OCI-LY3 (cell line): Measurements from ENCODE around the gene AP2M1.

Source experiments
- H2AFZ ChIP-seq: fragments of 200-600, 300-600 bp; shearing (Covaris generic); 2 replicates; pipeline ENCODE4 v1.6.0; 2014; ENCODE audit warnings: antibody characterized with exemption, low read depth, low read length
- H3K27ac ChIP-seq: fragments of 200-600, 300-600 bp; sonication (generic); 2 replicates; pipeline ENCODE4 v1.5.1; 2014; ENCODE audit warnings: mild to moderate bottlenecking, low read length, moderate library complexity, mixed read lengths
- H3K27me3 ChIP-seq: fragments of 200-600, 300-600 bp; sonication (generic); 2 replicates; pipeline ENCODE4 v1.6.1; 2014; ENCODE audit warnings: low read depth, low read length, mixed read lengths
- H3K36me3 ChIP-seq: fragments of 200-600, 300-600 bp; sonication (generic); replicated peaks from 2 replicates; pipeline ENCODE3; 2014; ENCODE audit warnings: low read depth, low read length, mixed read lengths
- H3K4me1 ChIP-seq: fragments of 300-600, 200-600 bp; sonication (generic); 2 replicates; pipeline ENCODE4 v1.6.1; 2014; ENCODE audit warnings: low read length, mixed read lengths
- H3K4me2 ChIP-seq: fragments of 200-600, 300-600 bp; sonication (generic); 2 replicates; pipeline ENCODE4 v1.6.1; 2014; ENCODE audit warnings: low read length, mixed read lengths
- H3K4me3 ChIP-seq: fragments of 300-600, 200-600 bp; sonication (generic); 2 replicates; pipeline ENCODE4 v1.5.1; 2014; ENCODE audit warnings: antibody characterized with exemption, mild to moderate bottlenecking, low read length, moderate library complexity
- H3K79me2 ChIP-seq: fragments of 300-600, 200-600 bp; shearing (Covaris generic); 2 replicates; pipeline ENCODE4 v1.6.1; 2014; ENCODE audit warnings: mild to moderate bottlenecking, low read length, mixed read lengths
- H3K9ac ChIP-seq: fragments of 300-600, 200-600 bp; shearing (Covaris generic); 2 replicates; pipeline ENCODE4 v1.6.0; 2014; ENCODE audit warnings: mild to moderate bottlenecking, low read length, moderate library complexity
- H3K9me3 ChIP-seq: fragments of 200-600, 300-600 bp; shearing (Covaris generic); 2 replicates; pipeline ENCODE4 v1.6.1; 2014; ENCODE audit warnings: low read length, mixed read lengths; ENCODE audit not compliant: insufficient read depth
- H4K20me1 ChIP-seq: fragments of 200-600, 300-600 bp; sonication (generic); 2 replicates; pipeline ENCODE4 v1.6.1; 2016; ENCODE audit warnings: low read length, mixed read lengths; ENCODE audit not compliant: insufficient read depth
- CTCF ChIP-seq: fragments of 200-600, 300-600 bp; sonication (generic); IDR thresholded peaks from 2 replicates; pipeline ENCODE4 v1.5.1; 2014; ENCODE audit warnings: antibody characterized with exemption, low read length, low read depth
- EZH2phosphoT487 ChIP-seq: fragments of 200-600 bp; shearing (Covaris generic); IDR thresholded peaks from 2 replicates; pipeline ENCODE4 v1.6.1; 2018; ENCODE audit warnings: antibody characterized with exemption, mixed run types, low read depth

Gene AP2M1

DNA sequence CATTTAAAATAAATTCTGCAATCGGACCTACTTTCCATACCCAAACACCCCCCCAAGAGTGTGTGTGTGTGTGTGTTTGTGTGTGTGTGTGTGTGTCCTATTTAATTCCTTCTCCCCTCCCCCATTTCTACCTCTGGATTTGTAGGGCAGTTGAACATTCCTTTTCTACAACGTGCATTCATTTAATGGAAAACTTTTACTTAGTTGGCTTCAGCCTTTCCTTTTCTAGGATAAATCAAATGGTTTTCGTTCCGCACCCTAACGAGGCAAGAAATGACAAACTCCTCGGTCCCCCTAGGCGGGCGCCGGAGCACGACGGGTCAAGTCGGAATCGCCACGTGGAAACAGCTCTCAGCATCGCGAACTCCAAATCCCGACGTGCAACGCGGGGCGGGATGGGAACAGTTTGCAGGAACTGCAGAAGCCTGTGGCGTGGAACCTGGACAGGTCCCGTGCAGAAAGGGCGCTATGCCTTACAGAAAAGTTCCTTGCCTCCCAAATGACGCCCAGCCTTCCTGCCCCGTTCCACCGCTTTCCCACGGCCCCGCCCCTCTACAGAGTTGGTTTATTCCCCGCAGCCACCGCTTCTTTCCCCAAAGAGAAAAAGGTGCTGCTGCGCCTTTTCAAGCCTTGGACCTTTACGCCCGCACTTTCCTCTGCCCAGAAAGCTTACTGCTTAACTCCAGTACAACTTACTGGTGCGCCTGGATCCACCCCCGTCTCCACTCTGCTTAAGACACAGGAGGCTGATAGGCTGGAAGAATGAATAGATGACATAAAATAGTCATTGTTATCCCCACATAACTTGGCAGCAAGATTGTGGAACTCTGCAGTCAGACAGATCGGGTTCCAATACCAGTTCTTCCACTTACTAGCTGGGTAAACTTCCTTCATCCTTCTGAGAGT is 40.6 kb upstream of the AP2M1 start:
- Histone ChIP-seq H3K4me2 (peak overlapping the region; percentile 95), H3K4me3 (peak overlapping the region; percentile 94), H3K9ac (peak overlapping the region; percentile 90), H3K9me3 (no peaks in the 10 kb centered on the region), H3K4me1 (peaks cover 16% of the 10 kb centered on the region), H3K27me3 (no peaks in the 10 kb centered on the region), H4K20me1 (no peaks in the 10 kb centered on the region), H3K27ac (peak overlapping the region; percentile 44; the same call in 1 of the 2 replicates), H2AFZ (peak overlapping the region; percentile 85), H3K79me2 (peaks cover 52% of the 10 kb centered on the region), H3K36me3 (peaks cover 8% of the 10 kb centered on the region)
- TF ChIP-seq EZH2phosphoT487 (no peak), CTCF (no peak)

GRCh38 chr3:184134746-184135148 is 39.9 kb upstream of the AP2M1 start:
- Histone ChIP-seq H4K20me1 (no peaks in the 10 kb centered on the region), H3K27ac (peak overlapping the region; percentile 44), H3K4me3 (peak overlapping the region; percentile 94), H3K4me1 (peaks cover 16% of the 10 kb centered on the region), H3K79me2 (peaks cover 52% of the 10 kb centered on the region), H2AFZ (peak overlapping the region; percentile 85), H3K9ac (peak overlapping the region; percentile 90), H3K9me3 (no peaks in the 10 kb centered on the region), H3K27me3 (no peaks in the 10 kb centered on the region), H3K36me3 (peaks cover 8% of the 10 kb centered on the region), H3K4me2 (peak overlapping the region; percentile 95)
- TF ChIP-seq EZH2phosphoT487: no peak
- no peak for TF ChIP-seq CTCF

GRCh38 chr3:184135149-184135910 is 39.3 kb upstream of the AP2M1 start, which contains the start of gene EIF2B5:
TSS of gene EIF2B5 (plus strand) at chr3:184135358. CDS start at chr3:184135386, 28 bp downstream.
- Histone ChIP-seq H3K79me2 (peaks cover 57% of the 10 kb centered on the region), H4K20me1 (no peaks in the 10 kb centered on the region), H3K9ac (peak within 1 kb of the TSS; percentile 90), H3K4me2 (peak within 1 kb of the TSS; percentile 95), H3K9me3 (no peaks in the 10 kb centered on the region), H3K4me1 (peaks cover 16% of the 10 kb centered on the region), H3K4me3 (peak within 1 kb of the TSS; percentile 94), H3K27me3 (no peaks in the 10 kb centered on the region), H3K27ac (peak within 1 kb of the TSS; percentile 55), H2AFZ (peak within 1 kb of the TSS; percentile 85), H3K36me3 (peaks cover 13% of the 10 kb centered on the region)
- TF ChIP-seq CTCF: peak; percentile 42; the same call in 1 of the 2 replicates
- TF ChIP-seq EZH2phosphoT487: no peak

DNA sequence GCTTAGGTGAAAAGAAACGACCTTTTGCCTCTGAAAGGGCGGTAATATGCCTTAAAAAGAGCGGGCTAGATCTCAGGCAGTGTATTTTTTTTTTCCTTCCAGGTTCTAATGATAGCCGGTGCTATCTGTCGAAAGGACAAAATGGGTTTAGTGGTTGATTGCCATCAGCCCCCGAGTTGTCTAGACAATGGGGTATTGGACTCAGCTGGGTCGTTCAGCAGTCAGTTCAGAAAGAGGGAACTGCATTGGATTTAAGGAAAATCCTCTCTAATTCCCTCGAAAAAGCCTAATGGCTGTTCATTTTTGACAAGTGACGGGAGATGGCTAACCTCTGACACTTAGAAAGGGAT is 38.8 kb upstream of the AP2M1 start:
- TF ChIP-seq EZH2phosphoT487 (no peak), CTCF (no peak)
- Histone ChIP-seq H3K9ac (peak overlapping the region; percentile 90), H3K9me3 (no peaks in the 10 kb centered on the region), H3K4me1 (peaks cover 16% of the 10 kb centered on the region), H4K20me1 (no peaks in the 10 kb centered on the region), H3K4me3 (peak overlapping the region; percentile 94), H3K27ac (peak overlapping the region; percentile 55), H3K79me2 (peaks cover 60% of the 10 kb centered on the region), H3K36me3 (peaks cover 18% of the 10 kb centered on the region), H3K4me2 (peak overlapping the region; percentile 95), H3K27me3 (no peaks in the 10 kb centered on the region), H2AFZ (0 out of 2 replicates have a peak overlapping the region, but pooled peaks have one; percentile 85)
